WTC11 (cell line): Measurements from ENCODE around the gene DNAL4.

Source experiments
- CREB1 ChIP-seq: sonication (generic); formaldehyde crosslinking; IDR thresholded peaks from 2 replicates; pipeline ENCODE4 v1.8.0; 2023; ENCODE audit warnings: mild to moderate bottlenecking, missing genetic modification reagents
- TF ChIP-seq, protein P1 (sequence below): fragments of 200-600 bp; IDR thresholded peaks from 2 replicates; pipeline ENCODE4 v1.8.0; 2022; ENCODE audit warnings: antibody characterized with exemption

DNA sequence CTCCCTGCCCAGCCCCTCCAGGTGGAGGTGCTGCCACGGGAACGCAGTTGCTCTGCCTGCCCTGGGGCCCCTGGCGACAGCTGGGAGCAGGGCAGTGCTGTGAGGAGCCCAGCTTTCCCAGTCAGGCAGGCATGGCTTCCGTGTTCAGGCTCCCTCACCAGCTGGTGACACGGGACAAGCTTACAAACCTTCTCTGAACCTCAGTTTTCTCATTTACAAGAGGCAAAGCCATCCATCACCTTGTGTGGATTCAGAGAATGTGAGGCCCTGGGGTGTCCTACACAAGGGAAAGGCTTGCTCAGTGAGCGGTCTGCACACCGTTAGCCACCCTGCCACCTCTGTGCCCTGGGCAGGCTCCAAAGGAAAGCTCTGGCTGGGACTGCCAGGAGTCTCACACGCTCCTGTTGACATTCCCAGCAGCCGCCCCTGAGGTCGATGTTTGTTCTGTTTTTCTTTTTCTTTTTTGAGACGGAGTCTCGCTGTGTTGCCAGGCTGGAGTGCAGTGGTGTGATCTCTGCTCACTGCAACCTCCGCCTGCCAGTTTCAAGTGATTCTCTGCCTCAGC, 61.6 kb downstream of the DNAL4 start:
- no peak for TF ChIP-seq CREB1
- TF ChIP-seq, protein P1, sequence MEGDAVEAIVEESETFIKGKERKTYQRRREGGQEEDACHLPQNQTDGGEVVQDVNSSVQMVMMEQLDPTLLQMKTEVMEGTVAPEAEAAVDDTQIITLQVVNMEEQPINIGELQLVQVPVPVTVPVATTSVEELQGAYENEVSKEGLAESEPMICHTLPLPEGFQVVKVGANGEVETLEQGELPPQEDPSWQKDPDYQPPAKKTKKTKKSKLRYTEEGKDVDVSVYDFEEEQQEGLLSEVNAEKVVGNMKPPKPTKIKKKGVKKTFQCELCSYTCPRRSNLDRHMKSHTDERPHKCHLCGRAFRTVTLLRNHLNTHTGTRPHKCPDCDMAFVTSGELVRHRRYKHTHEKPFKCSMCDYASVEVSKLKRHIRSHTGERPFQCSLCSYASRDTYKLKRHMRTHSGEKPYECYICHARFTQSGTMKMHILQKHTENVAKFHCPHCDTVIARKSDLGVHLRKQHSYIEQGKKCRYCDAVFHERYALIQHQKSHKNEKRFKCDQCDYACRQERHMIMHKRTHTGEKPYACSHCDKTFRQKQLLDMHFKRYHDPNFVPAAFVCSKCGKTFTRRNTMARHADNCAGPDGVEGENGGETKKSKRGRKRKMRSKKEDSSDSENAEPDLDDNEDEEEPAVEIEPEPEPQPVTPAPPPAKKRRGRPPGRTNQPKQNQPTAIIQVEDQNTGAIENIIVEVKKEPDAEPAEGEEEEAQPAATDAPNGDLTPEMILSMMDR: no peak
